ENCODE results near the gene PLA2G1B.

GRCh38 chr12:120346681-120347080 lies 19.1 kb upstream of the PLA2G1B start:
- TF ChIP-seq, protein P1, sequence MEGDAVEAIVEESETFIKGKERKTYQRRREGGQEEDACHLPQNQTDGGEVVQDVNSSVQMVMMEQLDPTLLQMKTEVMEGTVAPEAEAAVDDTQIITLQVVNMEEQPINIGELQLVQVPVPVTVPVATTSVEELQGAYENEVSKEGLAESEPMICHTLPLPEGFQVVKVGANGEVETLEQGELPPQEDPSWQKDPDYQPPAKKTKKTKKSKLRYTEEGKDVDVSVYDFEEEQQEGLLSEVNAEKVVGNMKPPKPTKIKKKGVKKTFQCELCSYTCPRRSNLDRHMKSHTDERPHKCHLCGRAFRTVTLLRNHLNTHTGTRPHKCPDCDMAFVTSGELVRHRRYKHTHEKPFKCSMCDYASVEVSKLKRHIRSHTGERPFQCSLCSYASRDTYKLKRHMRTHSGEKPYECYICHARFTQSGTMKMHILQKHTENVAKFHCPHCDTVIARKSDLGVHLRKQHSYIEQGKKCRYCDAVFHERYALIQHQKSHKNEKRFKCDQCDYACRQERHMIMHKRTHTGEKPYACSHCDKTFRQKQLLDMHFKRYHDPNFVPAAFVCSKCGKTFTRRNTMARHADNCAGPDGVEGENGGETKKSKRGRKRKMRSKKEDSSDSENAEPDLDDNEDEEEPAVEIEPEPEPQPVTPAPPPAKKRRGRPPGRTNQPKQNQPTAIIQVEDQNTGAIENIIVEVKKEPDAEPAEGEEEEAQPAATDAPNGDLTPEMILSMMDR (IDR thresholded peaks at IDR 0.05): peak in 1 of 5 experiments; percentile 3
- TF ChIP-seq POLR2AphosphoS5 (IDR thresholded peaks at IDR 0.05) (no peak), POLR2A (IDR thresholded peaks at IDR 0.05) (no peak)

Measured in transverse colon (tissue), 4 donors.